ENCODE data around the gene ZDHHC23. TPM values are rescaled to one million over a fixed set of nuclear protein-coding genes. Genes with fewer than 3 reads are reported as not detected.

ZDHHC23 gene
- total RNA-seq, 2 experiments from 2014 or later: 1.8 to 2.1 TPM

Other genes with a start within 250 kb of the ZDHHC23 start
- gene NAA50, start 201.8 kb upstream of the ZDHHC23 start, total RNA-seq: 100 to 1,000 TPM; 108 to 116 TPM
- 10 to 100 TPM; 37.1 to 39.8 TPM for gene ATP6V1A, start 201.0 kb upstream of the ZDHHC23 start, total RNA-seq
- 1 to 10 TPM in 1 of 2 experiments, under 1 TPM in 1; 0.70 to 1.1 TPM for gene GRAMD1C, start 109.2 kb upstream of the ZDHHC23 start, total RNA-seq
- 1 to 10 TPM; 2.4 to 3.0 TPM for gene CCDC191, start 108.5 kb downstream of the ZDHHC23 start, total RNA-seq
- gene QTRT2, start 108.7 kb downstream of the ZDHHC23 start, total RNA-seq: 10 to 100 TPM; 32.1 to 35.0 TPM
- not detected for gene DRD3, start 231.0 kb downstream of the ZDHHC23 start, total RNA-seq

Measured in activated CD8-positive, alpha-beta T cell treated with anti-CD3 and anti-CD28 coated beads, Interleukin-2, amount 10 ng/mL, durations not matched to agents 7 days and 5 days (primary cell).